ENCODE results near the gene RFTN2.
A peak's percentile ranks its signal among the peaks of the same experiment; 100 is the strongest.
"Not testable (repeated sequence)": the region's sequence is repeated elsewhere in the genome, so short reads cannot be mapped to it uniquely, and the experiment has no call there.

Gene RFTN2

GRCh38 chr2:197707316-197708213 lies 32.2 kb upstream of the RFTN2 start:
- TF ChIP-seq CTCF (conservative IDR thresholded peaks at IDR 0.05; ENCODE audit: low read depth, low read length), result peak; percentile 67
- DNase-seq (ENCODE audit: low read depth), result no peak
- peak overlapping the region; percentile 88 for H3K4me3 ChIP-seq (ENCODE audit: low read length)

GRCh38 chr2:197706839-197707207 lies 31.4 kb upstream of the RFTN2 start:
- no peak for DNase-seq (ENCODE audit: low read depth)
- peak overlapping the region; percentile 88 for H3K4me3 ChIP-seq (ENCODE audit: low read length)
- TF ChIP-seq CTCF (conservative IDR thresholded peaks at IDR 0.05; ENCODE audit: low read depth, low read length), result no peak

- no peak for DNase-seq (ENCODE audit: low read depth)
- TF ChIP-seq CTCF (conservative IDR thresholded peaks at IDR 0.05; ENCODE audit: low read depth, low read length), result no peak
- H3K4me3 ChIP-seq (ENCODE audit: low read length), result peak overlapping the region; percentile 88
Measured at GRCh38 chr2:197705912-197706838, 30.8 kb upstream of the RFTN2 start.

GRCh38 chr2:197705121-197705911 lies 29.9 kb upstream of the RFTN2 start, which contains the start of gene MARS2:
Gene MARS2 (plus strand): TSS chr2:197705369. CDS start chr2:197705406, 37 bp downstream.
- peak within 1 kb of the TSS; percentile 88 for H3K4me3 ChIP-seq (ENCODE audit: low read length)
- DNase-seq (ENCODE audit: low read depth), result peak; percentile 55
- TF ChIP-seq CTCF (conservative IDR thresholded peaks at IDR 0.05; ENCODE audit: low read depth, low read length), result no peak

- no peak for DNase-seq (ENCODE audit: low read depth)
- no peak for TF ChIP-seq CTCF (conservative IDR thresholded peaks at IDR 0.05; ENCODE audit: low read depth, low read length)
- H3K4me3 ChIP-seq (ENCODE audit: low read length), result peak overlapping the region; percentile 74
Measured at GRCh38 chr2:197704434-197705120, 29.2 kb upstream of the RFTN2 start.

- DNase-seq (ENCODE audit: low read depth), result no peak
- H3K4me3 ChIP-seq (ENCODE audit: low read length), result no peak overlapping the region
- no peak for TF ChIP-seq CTCF (conservative IDR thresholded peaks at IDR 0.05; ENCODE audit: low read depth, low read length)
Measured at GRCh38 chr2:197700960-197701359, 25.6 kb upstream of the RFTN2 start.

- not testable (repeated sequence) for DNase-seq (ENCODE audit: low read depth); H3K4me3 ChIP-seq (ENCODE audit: low read length)
Measured at GRCh38 chr2:197699724-197700123, 24.3 kb upstream of the RFTN2 start.

- not testable (repeated sequence) for H3K4me3 ChIP-seq (ENCODE audit: low read length); DNase-seq (ENCODE audit: low read depth)
Measured at GRCh38 chr2:197696571-197696970, 21.2 kb upstream of the RFTN2 start.

- not testable (repeated sequence) for DNase-seq (ENCODE audit: low read depth); H3K4me3 ChIP-seq (ENCODE audit: low read length)
Measured at GRCh38 chr2:197695971-197696370, 20.6 kb upstream of the RFTN2 start.

- H3K4me3 ChIP-seq (ENCODE audit: low read length); DNase-seq (ENCODE audit: low read depth): not testable (repeated sequence)
Measured at GRCh38 chr2:197695206-197695605, 19.8 kb upstream of the RFTN2 start.

Data from retinal pigment epithelial cell (primary cell).